ENCODE measurements around the gene RAD9A. TPM values are rescaled to one million over a fixed set of nuclear protein-coding genes. Genes with fewer than 3 reads are reported as not detected.

The RAD9A gene
- polyA plus RNA-seq, 1 of the 3 experiments (the other 2 are of a cell fraction), result 22.3 TPM

GRCh38 chr11:67376873-67377808 is 14.6 kb upstream of the RAD9A start:
- H3K9me2 ChIP-seq, result no peaks in the 10 kb centered on the region
- peak; percentile 16; the same call in 1 of the 2 replicates for TF ChIP-seq NFIC (IDR thresholded peaks at IDR 0.05; ENCODE audit: borderline replicate concordance)
- TF ChIP-seq USF1 (IDR thresholded peaks at IDR 0.05; ENCODE audit: borderline replicate concordance, low read depth), result no peak
- H3K9me3 ChIP-seq, result no peaks in the 10 kb centered on the region
- H4K20me1 ChIP-seq (ENCODE audit: insufficient read depth), result no peaks in the 10 kb centered on the region
- CTCF ChIA-PET, result interaction anchor here (0.7 to 19.7 kb wide), 12 partner anchors 12 to 115 kb away, joined by 3 to 955 read pairs (median 5); partner anchors contain the start of genes POLD4, PPP1CA, RAD9A and TMEM134
- POLR2A ChIA-PET, result interaction anchor here (0.9 kb wide), 1 partner anchor 15 kb away, joined by 3 read pairs; the partner anchor contains the start of gene RAD9A
- no peaks in the 10 kb centered on the region for H3K27me3 ChIP-seq (ENCODE audit: insufficient read depth)
- H3K36me3 ChIP-seq (replicated peaks in 1 of 2; ENCODE audit: control insufficient read depth in 1 of 2, insufficient read depth in 2 of 2, low read length in 1 of 2), result no peaks in the 10 kb centered on the region
- WGBS (ENCODE audit: low lambda C conversion rate), result 84% methylated on average over 4 of the region's 6 CpGs
- no peak overlapping the region for H2AFZ ChIP-seq (ENCODE audit: low read depth)
- DNase-seq, result no peak
- H3K4me3 ChIP-seq (ENCODE audit: low read depth in 2 of 2, low read length in 1 of 2), result no peak overlapping the region
- H3K4me1 ChIP-seq (ENCODE audit: control insufficient read depth in 1 of 2, insufficient read depth in 2 of 2, low read depth in 1 of 2, low read length in 1 of 2), result peaks cover 27 to 38% of the 10 kb centered on the region in 2 experiments; a peak in 3 of 4 replicates
- no peak overlapping the region for H3K9ac ChIP-seq
- H3K27ac ChIP-seq (ENCODE audit: low read depth in 2 of 2, low read length in 1 of 2), result no peak overlapping the region
- H3F3A ChIP-seq (replicated peaks; ENCODE audit: insufficient read depth), result peaks cover 30% of the 10 kb centered on the region
- peaks cover 12% of the 10 kb centered on the region for H3K79me2 ChIP-seq (ENCODE audit: insufficient read depth)
- H3K4me2 ChIP-seq, result peak overlapping the region; percentile 33; the same call in 1 of the 2 replicates

- Histone ChIP-seq H3K9me2 (no peaks in the 10 kb centered on the region), H3F3A (replicated peaks; ENCODE audit: insufficient read depth) (peaks cover 30% of the 10 kb centered on the region), H2AFZ (ENCODE audit: low read depth) (no peak overlapping the region), H3K27me3 (ENCODE audit: insufficient read depth) (no peaks in the 10 kb centered on the region), H3K79me2 (ENCODE audit: insufficient read depth) (no peaks in the 10 kb centered on the region), H3K9me3 (no peaks in the 10 kb centered on the region), H3K4me2 (peak overlapping the region; percentile 68; the same call in 1 of the 2 replicates), H3K9ac (peak overlapping the region; percentile 54; the same call in 1 of the 2 replicates), H3K4me1 (ENCODE audit: control insufficient read depth in 1 of 2, insufficient read depth in 2 of 2, low read depth in 1 of 2, low read length in 1 of 2) (peaks cover 25 to 38% of the 10 kb centered on the region in 2 experiments; a peak in 3 of 4 replicates), H3K36me3 (replicated peaks in 1 of 2; ENCODE audit: control insufficient read depth in 1 of 2, insufficient read depth in 2 of 2, low read length in 1 of 2) (no peaks in the 10 kb centered on the region), H4K20me1 (ENCODE audit: insufficient read depth) (no peaks in the 10 kb centered on the region), H3K4me3 (ENCODE audit: low read depth in 2 of 2, low read length in 1 of 2) (no peak overlapping the region), H3K27ac (ENCODE audit: low read depth in 2 of 2, low read length in 1 of 2) (0 out of 4 replicates have a peak overlapping the region, but pooled peaks of 1 of the 2 experiments have one; percentile 61)
- POLR2A ChIA-PET, result no interaction called here
- 63% methylated on average over 2 of the region's 4 CpGs for WGBS (ENCODE audit: low lambda C conversion rate)
- DNase-seq, result no peak
- CTCF ChIA-PET, result interaction anchor here (0.8 to 19.7 kb wide), 7 partner anchors 8 to 115 kb away, joined by 3 to 955 read pairs (median 23); partner anchors contain the start of gene POLD4
- TF ChIP-seq FOXM1 (IDR thresholded peaks at IDR 0.05; ENCODE audit: low read depth), result no peak
- TF ChIP-seq IRF3 (IDR thresholded peaks at IDR 0.05; ENCODE audit: low read depth, low read length), result no peak
- TF ChIP-seq TEAD4 (IDR thresholded peaks at IDR 0.05; ENCODE audit: borderline replicate concordance, insufficient read depth), result no peak
- no peak for TF ChIP-seq POLR2AphosphoS5 (IDR thresholded peaks at IDR 0.05; ENCODE audit: low read depth, low read length)
- TF ChIP-seq CHD2 (IDR thresholded peaks at IDR 0.05; ENCODE audit: low read length, partially characterized antibody), result no peak
- TF ChIP-seq PBX3 (IDR thresholded peaks at IDR 0.05), result no peak
- TF ChIP-seq ZBTB33 (IDR thresholded peaks at IDR 0.05; ENCODE audit: borderline replicate concordance, low read depth), result no peak
- no peak for TF ChIP-seq RFX5 (IDR thresholded peaks at IDR 0.05; ENCODE audit: low read length)
- no peak for TF ChIP-seq USF2 (IDR thresholded peaks at IDR 0.05; ENCODE audit: borderline replicate concordance, low read depth, low read length)
- TF ChIP-seq REST (IDR thresholded peaks at IDR 0.05; ENCODE audit: low read depth, low read length), result no peak
- no peak for TF ChIP-seq TCF12 (IDR thresholded peaks at IDR 0.05)
- TF ChIP-seq JUND (IDR thresholded peaks at IDR 0.05), result no peak
Measured at GRCh38 chr11:67378544-67378943, 13.2 kb upstream of the RAD9A start.
